ENCODE data around the gene IKZF1.

IKZF1 gene

GRCh38 chr7:50416527-50417182 lies 112.1 kb downstream of the IKZF1 start:
- no peaks in the 10 kb centered on the region for H3K27me3 ChIP-seq (ENCODE audit: control insufficient read depth, insufficient read depth, low read length)
- H3K9me3 ChIP-seq (ENCODE audit: control insufficient read depth, insufficient read depth, low read length), result no peaks in the 10 kb centered on the region
- no peaks in the 10 kb centered on the region for H3K36me3 ChIP-seq (ENCODE audit: control insufficient read depth, insufficient read depth, low read length)
- H3K4me3 ChIP-seq (ENCODE audit: low read depth, low read length), result no peak overlapping the region
- H3K4me1 ChIP-seq (ENCODE audit: control insufficient read depth, insufficient read depth, low read length), result peaks cover 4% of the 10 kb centered on the region
- no peak overlapping the region for H3K9ac ChIP-seq (ENCODE audit: low read depth, low read length)

- Histone ChIP-seq H3K4me1 (ENCODE audit: control insufficient read depth, insufficient read depth, low read length) (peaks cover 4% of the 10 kb centered on the region), H3K9me3 (ENCODE audit: control insufficient read depth, insufficient read depth, low read length) (no peaks in the 10 kb centered on the region), H3K36me3 (ENCODE audit: control insufficient read depth, insufficient read depth, low read length) (no peaks in the 10 kb centered on the region), H3K4me3 (ENCODE audit: low read depth, low read length) (no peak overlapping the region), H3K9ac (ENCODE audit: low read depth, low read length) (no peak overlapping the region), H3K27me3 (ENCODE audit: control insufficient read depth, insufficient read depth, low read length) (no peaks in the 10 kb centered on the region)
Observed at GRCh38 chr7:50418086-50418515, 113.6 kb downstream of the IKZF1 start.

- Histone ChIP-seq H3K9ac (ENCODE audit: low read depth, low read length) (no peak overlapping the region), H3K4me3 (ENCODE audit: low read depth, low read length) (no peak overlapping the region), H3K27me3 (ENCODE audit: control insufficient read depth, insufficient read depth, low read length) (no peaks in the 10 kb centered on the region), H3K9me3 (ENCODE audit: control insufficient read depth, insufficient read depth, low read length) (no peaks in the 10 kb centered on the region), H3K4me1 (ENCODE audit: control insufficient read depth, insufficient read depth, low read length) (peaks cover 4% of the 10 kb centered on the region), H3K36me3 (ENCODE audit: control insufficient read depth, insufficient read depth, low read length) (no peaks in the 10 kb centered on the region)
Observed at GRCh38 chr7:50418526-50419290, 114.2 kb downstream of the IKZF1 start.

- Histone ChIP-seq H3K4me3 (ENCODE audit: low read depth, low read length) (no peak overlapping the region), H3K9me3 (ENCODE audit: control insufficient read depth, insufficient read depth, low read length) (no peaks in the 10 kb centered on the region), H3K4me1 (ENCODE audit: control insufficient read depth, insufficient read depth, low read length) (peaks cover 4% of the 10 kb centered on the region), H3K27me3 (ENCODE audit: control insufficient read depth, insufficient read depth, low read length) (no peaks in the 10 kb centered on the region), H3K36me3 (ENCODE audit: control insufficient read depth, insufficient read depth, low read length) (no peaks in the 10 kb centered on the region), H3K9ac (ENCODE audit: low read depth, low read length) (no peak overlapping the region)
Observed at GRCh38 chr7:50421043-50421442, 116.5 kb downstream of the IKZF1 start.

- Histone ChIP-seq H3K27me3 (ENCODE audit: control insufficient read depth, insufficient read depth, low read length) (no peaks in the 10 kb centered on the region), H3K9me3 (ENCODE audit: control insufficient read depth, insufficient read depth, low read length) (no peaks in the 10 kb centered on the region), H3K36me3 (ENCODE audit: control insufficient read depth, insufficient read depth, low read length) (no peaks in the 10 kb centered on the region), H3K9ac (ENCODE audit: low read depth, low read length) (no peak overlapping the region), H3K4me3 (ENCODE audit: low read depth, low read length) (no peak overlapping the region), H3K4me1 (ENCODE audit: control insufficient read depth, insufficient read depth, low read length) (peaks cover 4% of the 10 kb centered on the region)
Observed at GRCh38 chr7:50422858-50423257, 118.3 kb downstream of the IKZF1 start.

GRCh38 chr7:50423860-50424259 lies 119.3 kb downstream of the IKZF1 start:
- H3K4me1 ChIP-seq (ENCODE audit: control insufficient read depth, insufficient read depth, low read length), result peaks cover 4% of the 10 kb centered on the region
- H3K9ac ChIP-seq (ENCODE audit: low read depth, low read length), result no peak overlapping the region
- H3K9me3 ChIP-seq (ENCODE audit: control insufficient read depth, insufficient read depth, low read length), result no peaks in the 10 kb centered on the region
- no peaks in the 10 kb centered on the region for H3K36me3 ChIP-seq (ENCODE audit: control insufficient read depth, insufficient read depth, low read length)
- no peak overlapping the region for H3K4me3 ChIP-seq (ENCODE audit: low read depth, low read length)
- H3K27me3 ChIP-seq (ENCODE audit: control insufficient read depth, insufficient read depth, low read length), result no peaks in the 10 kb centered on the region

- Histone ChIP-seq H3K27me3 (ENCODE audit: control insufficient read depth, insufficient read depth, low read length) (no peaks in the 10 kb centered on the region), H3K4me3 (ENCODE audit: low read depth, low read length) (no peak overlapping the region), H3K4me1 (ENCODE audit: control insufficient read depth, insufficient read depth, low read length) (peaks cover 4% of the 10 kb centered on the region), H3K9me3 (ENCODE audit: control insufficient read depth, insufficient read depth, low read length) (no peaks in the 10 kb centered on the region), H3K36me3 (ENCODE audit: control insufficient read depth, insufficient read depth, low read length) (no peaks in the 10 kb centered on the region), H3K9ac (ENCODE audit: low read depth, low read length) (no peak overlapping the region)
Observed at GRCh38 chr7:50425318-50425717, 120.8 kb downstream of the IKZF1 start.

GRCh38 chr7:50426280-50427045 lies 121.9 kb downstream of the IKZF1 start:
- H3K9me3 ChIP-seq (ENCODE audit: control insufficient read depth, insufficient read depth, low read length), result no peaks in the 10 kb centered on the region
- no peak overlapping the region for H3K9ac ChIP-seq (ENCODE audit: low read depth, low read length)
- no peak overlapping the region for H3K4me3 ChIP-seq (ENCODE audit: low read depth, low read length)
- no peaks in the 10 kb centered on the region for H3K27me3 ChIP-seq (ENCODE audit: control insufficient read depth, insufficient read depth, low read length)
- H3K4me1 ChIP-seq (ENCODE audit: control insufficient read depth, insufficient read depth, low read length), result peaks cover under 1% of the 10 kb centered on the region
- no peaks in the 10 kb centered on the region for H3K36me3 ChIP-seq (ENCODE audit: control insufficient read depth, insufficient read depth, low read length)

- Histone ChIP-seq H3K27me3 (ENCODE audit: control insufficient read depth, insufficient read depth, low read length) (no peaks in the 10 kb centered on the region), H3K36me3 (ENCODE audit: control insufficient read depth, insufficient read depth, low read length) (no peaks in the 10 kb centered on the region), H3K4me3 (ENCODE audit: low read depth, low read length) (no peak overlapping the region), H3K9me3 (ENCODE audit: control insufficient read depth, insufficient read depth, low read length) (no peaks in the 10 kb centered on the region), H3K9ac (ENCODE audit: low read depth, low read length) (no peak overlapping the region), H3K4me1 (ENCODE audit: control insufficient read depth, insufficient read depth, low read length) (no peaks in the 10 kb centered on the region)
Observed at GRCh38 chr7:50427518-50427917, 123.0 kb downstream of the IKZF1 start.

- Histone ChIP-seq H3K4me1 (ENCODE audit: control insufficient read depth, insufficient read depth, low read length) (peaks cover 2% of the 10 kb centered on the region), H3K36me3 (ENCODE audit: control insufficient read depth, insufficient read depth, low read length) (no peaks in the 10 kb centered on the region), H3K9me3 (ENCODE audit: control insufficient read depth, insufficient read depth, low read length) (no peaks in the 10 kb centered on the region), H3K27me3 (ENCODE audit: control insufficient read depth, insufficient read depth, low read length) (no peaks in the 10 kb centered on the region), H3K4me3 (ENCODE audit: low read depth, low read length) (no peak overlapping the region), H3K9ac (ENCODE audit: low read depth, low read length) (no peak overlapping the region)
Observed at GRCh38 chr7:50428911-50429310, 124.4 kb downstream of the IKZF1 start.

- H3K4me1 ChIP-seq (ENCODE audit: control insufficient read depth, insufficient read depth, low read length), result peaks cover 2% of the 10 kb centered on the region
- no peaks in the 10 kb centered on the region for H3K9me3 ChIP-seq (ENCODE audit: control insufficient read depth, insufficient read depth, low read length)
- no peaks in the 10 kb centered on the region for H3K36me3 ChIP-seq (ENCODE audit: control insufficient read depth, insufficient read depth, low read length)
- no peaks in the 10 kb centered on the region for H3K27me3 ChIP-seq (ENCODE audit: control insufficient read depth, insufficient read depth, low read length)
- no peak overlapping the region for H3K9ac ChIP-seq (ENCODE audit: low read depth, low read length)
- H3K4me3 ChIP-seq (ENCODE audit: low read depth, low read length), result no peak overlapping the region
Observed at GRCh38 chr7:50431316-50431715, 126.8 kb downstream of the IKZF1 start.

All from iPS-15b (cell line).